ENCODE results near the gene G3BP1.

- TF ChIP-seq ZFP1 (CRISPR knock-in tag; IDR thresholded peaks at IDR 0.05): no peak
- TF ChIP-seq DACH1 (IDR thresholded peaks at IDR 0.05; ENCODE audit: partially characterized antibody): no peak
- no peak for TF ChIP-seq POLR2A (conservative IDR thresholded peaks at IDR 0.05)
Measured at GRCh38 chr5:151787817-151788216, 16.1 kb downstream of the G3BP1 start.

Data from K562 (cell line).